HepG2 (cell line): ENCODE measurements around the gene WDR45B. TPM values are rescaled to one million over a fixed set of nuclear protein-coding genes. Genes with fewer than 3 reads are reported as not detected.

Source experiments
- AFF4 ChIP-seq: sonication (generic); formaldehyde crosslinking; IDR thresholded peaks from 2 replicates; pipeline ENCODE4 v1.4.0; 2020; ENCODE audit warnings: missing genetic modification reagents
- ARID2 ChIP-seq: sonication (generic); formaldehyde crosslinking; IDR thresholded peaks from 2 replicates; pipeline ENCODE4 v1.8.1; 2022; ENCODE audit warnings: mild to moderate bottlenecking, missing genetic modification reagents, borderline replicate concordance
- ATAD3A ChIP-seq: sonication (generic); formaldehyde crosslinking; IDR thresholded peaks from 2 replicates; pipeline ENCODE4 v1.4.0; 2020; ENCODE audit warnings: missing genetic modification reagents
- CSRNP2 ChIP-seq: sonication (generic); formaldehyde crosslinking; conservative IDR thresholded peaks from 2 replicates; pipeline ENCODE4 v1.8.0; 2022; ENCODE audit warnings: low read depth, missing genetic modification reagents
- IKZF1 ChIP-seq: fragments of 450-650 bp; IDR thresholded peaks from 2 replicates; pipeline ENCODE4 v1.7.1; 2016
- ISX ChIP-seq: sonication (generic); formaldehyde crosslinking; conservative IDR thresholded peaks from 2 replicates; pipeline ENCODE4 v1.5.0; 2020; ENCODE audit warnings: missing genetic modification reagents
- NR3C1 ChIP-seq: sonication (generic); formaldehyde crosslinking; IDR thresholded peaks from 2 replicates; pipeline ENCODE4 v1.4.0; 2020; ENCODE audit warnings: missing genetic modification reagents
- SRF ChIP-seq: IDR thresholded peaks from 2 replicates; pipeline ENCODE4 v1.6.1; 2011; ENCODE audit warnings: mild to moderate bottlenecking, low read depth, low read length, moderate library complexity
- STAT5B ChIP-seq: sonication (generic); formaldehyde crosslinking; IDR thresholded peaks from 2 replicates; pipeline ENCODE4 v1.4.0; 2020; ENCODE audit warnings: missing genetic modification reagents
- USF2 ChIP-seq, 2 experiments: sonication (generic) in 1 of 2; formaldehyde crosslinking in 1 of 2; IDR thresholded peaks; 2 replicates each; pipeline versions ENCODE4 v1.5.1 to v1.6.1; 2011 to 2020; ENCODE audit warnings: borderline replicate concordance in 1 of 2, low read depth in 1 of 2, low read length in 1 of 2, mild to moderate bottlenecking in 1 of 2, missing genetic modification reagents in 1 of 2, moderate library complexity in 1 of 2
- ZNF235 ChIP-seq: sonication (generic); formaldehyde crosslinking; IDR thresholded peaks from 2 replicates; pipeline ENCODE4 v1.8.1; 2023; ENCODE audit warnings: mild to moderate bottlenecking, missing genetic modification reagents, borderline replicate concordance
- ZNF263 ChIP-seq: sonication (generic); formaldehyde crosslinking; IDR thresholded peaks from 2 replicates; pipeline ENCODE4 v1.4.0; 2020; ENCODE audit warnings: missing genetic modification reagents
- ZNF317 ChIP-seq: sonication (generic); formaldehyde crosslinking; IDR thresholded peaks from 2 replicates; pipeline ENCODE4 v1.5.0; 2020; ENCODE audit warnings: mild to moderate bottlenecking, missing genetic modification reagents
- ZNF616 ChIP-seq: sonication (generic); formaldehyde crosslinking; IDR thresholded peaks from 2 replicates; pipeline ENCODE4 v1.5.0; 2020; ENCODE audit warnings: low read depth, mild to moderate bottlenecking, missing genetic modification reagents
- ZNF670 ChIP-seq: sonication (generic); formaldehyde crosslinking; IDR thresholded peaks from 2 replicates; pipeline ENCODE4 v1.8.0; 2022; ENCODE audit warnings: mild to moderate bottlenecking, missing genetic modification reagents, borderline replicate concordance
- ZSCAN29 ChIP-seq: sonication (generic); formaldehyde crosslinking; conservative IDR thresholded peaks from 2 replicates; pipeline ENCODE4 v1.4.0; 2020; ENCODE audit warnings: mild to moderate bottlenecking, missing genetic modification reagents
- polyA plus RNA-seq, 8 experiments: library from polyadenylated mRNA; depleted of rRNA in 3 of 8; stranded (reverse) in 7 of 8; unstranded in 1 of 8; fragments of >200 nt; fragmentation: Illumina TruSeq in 4 of 8; extraction: Trizol in 4 of 8; gene quantifications; 2 replicates each; pipeline versions ENCODE4 v1.2.1 to v1.2.3, GENCODE V29; 2011 to 2016; ENCODE audit warnings: low read depth in 4 of 8, missing spikeins in 1 of 8, mixed read lengths in 1 of 8; ENCODE audit not compliant: insufficient read depth in 1 of 8
- total RNA-seq, 5 experiments: library from RNA; depleted of rRNA; stranded (reverse); fragments of >200 nt; fragmentation: Illumina TruSeq; extraction: Trizol; gene quantifications; 2 replicates each; pipeline ENCODE4 v1.2.3, GENCODE V29; 2016; ENCODE audit warnings: low read depth in 1 of 5
- TF ChIP-seq, protein P1 (sequence below), 2 experiments: sonication (generic) in 1 of 2; formaldehyde crosslinking in 1 of 2; IDR thresholded peaks; 2 replicates each; pipeline versions ENCODE4 v1.4.0 to v1.6.1; 2016 to 2020; ENCODE audit warnings: borderline replicate concordance in 1 of 2, low read depth in 1 of 2, mild to moderate bottlenecking in 1 of 2, missing genetic modification reagents in 1 of 2

Gene WDR45B
- total and polyA plus RNA-seq, 2 of the 13 experiments (the other 11 are each of a cell fraction or from before 2014, with no cell fraction given), result 86.2 to 155 TPM

DNA sequence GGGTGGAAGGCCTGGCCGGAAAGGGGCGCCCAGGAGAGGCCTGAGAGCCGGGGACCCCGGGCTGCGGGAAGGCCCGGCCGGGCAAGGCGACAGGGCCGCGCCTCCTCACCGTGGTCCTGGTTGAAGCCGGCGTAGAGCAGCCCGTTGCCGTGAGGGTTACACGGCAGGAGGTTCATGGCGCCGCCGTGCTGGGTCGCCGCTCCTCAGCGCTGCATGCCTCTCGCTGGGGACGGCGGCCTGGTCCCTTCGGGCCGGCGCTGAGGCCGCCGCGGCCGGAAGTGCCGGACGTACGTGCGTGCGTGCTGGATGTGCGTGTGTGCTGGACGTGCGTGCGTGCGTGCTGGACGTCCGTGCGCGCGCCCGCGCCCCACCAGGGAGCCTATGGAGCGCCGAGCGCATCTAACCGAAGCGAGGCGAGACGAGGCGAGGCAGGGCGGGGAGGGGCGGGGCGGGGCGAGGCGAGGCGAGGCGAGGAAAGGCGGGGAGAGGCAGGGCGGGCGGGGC, at the start of gene WDR45B (continued):
- TF ChIP-seq AFF4 (CRISPR knock-in tag), result 0 out of 2 replicates have a peak, but pooled peaks have one; percentile 54
- peak; percentile 88; the same call in 1 of the 2 replicates for TF ChIP-seq ZNF616 (CRISPR knock-in tag)
- no peak for TF ChIP-seq NR3C1 (CRISPR knock-in tag)
- TF ChIP-seq ZSCAN29 (CRISPR knock-in tag), result no peak
- peak; percentile 85 for TF ChIP-seq SRF
- TF ChIP-seq ZNF263 (CRISPR knock-in tag), result peak; percentile 57; the same call in 1 of the 2 replicates
- no peak for TF ChIP-seq ATAD3A
- no peak for TF ChIP-seq IKZF1
- TF ChIP-seq STAT5B (CRISPR knock-in tag), result 0 out of 2 replicates have a peak, but pooled peaks have one; percentile 56
- TF ChIP-seq ZNF317 (CRISPR knock-in tag), result 0 out of 2 replicates have a peak, but pooled peaks have one; percentile 32
- TF ChIP-seq ZNF670 (CRISPR knock-in tag), result peak; percentile 90; the same call in 1 of the 2 replicates
- TF ChIP-seq ARID2 (CRISPR knock-in tag), result no peak
- TF ChIP-seq ISX, result no peak; the same call in 1 of the 2 replicates
- no peak for TF ChIP-seq CSRNP2 (CRISPR knock-in tag)
- TF ChIP-seq, protein P1, sequence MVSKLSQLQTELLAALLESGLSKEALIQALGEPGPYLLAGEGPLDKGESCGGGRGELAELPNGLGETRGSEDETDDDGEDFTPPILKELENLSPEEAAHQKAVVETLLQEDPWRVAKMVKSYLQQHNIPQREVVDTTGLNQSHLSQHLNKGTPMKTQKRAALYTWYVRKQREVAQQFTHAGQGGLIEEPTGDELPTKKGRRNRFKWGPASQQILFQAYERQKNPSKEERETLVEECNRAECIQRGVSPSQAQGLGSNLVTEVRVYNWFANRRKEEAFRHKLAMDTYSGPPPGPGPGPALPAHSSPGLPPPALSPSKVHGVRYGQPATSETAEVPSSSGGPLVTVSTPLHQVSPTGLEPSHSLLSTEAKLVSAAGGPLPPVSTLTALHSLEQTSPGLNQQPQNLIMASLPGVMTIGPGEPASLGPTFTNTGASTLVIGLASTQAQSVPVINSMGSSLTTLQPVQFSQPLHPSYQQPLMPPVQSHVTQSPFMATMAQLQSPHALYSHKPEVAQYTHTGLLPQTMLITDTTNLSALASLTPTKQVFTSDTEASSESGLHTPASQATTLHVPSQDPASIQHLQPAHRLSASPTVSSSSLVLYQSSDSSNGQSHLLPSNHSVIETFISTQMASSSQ (IDR thresholded peaks at IDR 0.05; ENCODE audit: low read depth), result no peak
- TF ChIP-seq, protein P1 (CRISPR knock-in tag; IDR thresholded peaks at IDR 0.05; ENCODE audit: borderline replicate concordance), result peak; percentile 28; the same call in 1 of the 2 replicates
- no peak for TF ChIP-seq USF2 (IDR thresholded peaks at IDR 0.05; ENCODE audit: low read depth, low read length)
- TF ChIP-seq USF2 (CRISPR knock-in tag; IDR thresholded peaks at IDR 0.05; ENCODE audit: borderline replicate concordance), result no peak; the same call in 1 of the 2 replicates
- no peak for TF ChIP-seq ZNF235
